UCSD-AML1 (cell line): ENCODE measurements around the gene TRIB2.

Experiments
- DNase-seq: peaks from one replicate; lab custom pipeline; 2025; ENCODE audit not compliant: unreplicated experiment; lab: John Stamatoyannopoulos, UW

Gene TRIB2

DNA sequence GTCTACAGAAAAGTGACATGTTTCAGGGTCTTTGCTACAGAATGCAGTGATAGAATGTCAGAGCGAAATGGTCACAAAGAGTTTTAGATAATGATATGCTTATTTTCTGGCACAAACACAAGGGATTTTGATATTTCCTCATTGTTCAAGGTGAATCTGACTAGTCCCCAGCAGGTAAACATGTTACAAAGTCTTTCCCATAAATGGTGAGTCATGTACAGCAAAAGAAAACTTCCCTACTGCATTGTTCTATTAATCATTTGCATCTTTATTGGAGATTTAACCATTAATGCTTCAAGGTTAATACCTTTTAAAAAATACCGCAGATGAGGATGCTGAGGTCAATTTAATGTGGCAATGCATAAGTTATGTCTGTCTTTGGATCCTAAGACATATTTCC is 19.1 kb upstream of the TRIB2 start:
- no peak for DNase-seq

DNA sequence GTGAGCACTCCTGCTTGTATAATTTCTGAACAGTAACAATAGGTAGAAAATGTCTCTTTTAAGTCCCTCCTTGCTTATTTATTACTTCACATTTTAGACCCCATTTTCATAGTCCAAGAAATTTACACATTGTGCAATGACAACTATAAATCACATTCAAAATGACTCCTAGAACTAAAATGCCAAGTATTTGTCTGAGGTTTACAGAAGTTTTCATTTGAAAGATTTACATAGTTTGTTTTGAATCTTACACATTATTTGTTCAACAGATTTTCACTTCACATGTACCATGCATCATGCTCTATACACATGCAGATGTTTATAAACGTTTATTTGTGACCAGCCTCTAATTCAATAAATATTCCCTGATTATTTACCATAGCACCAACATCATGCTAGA is 15.7 kb upstream of the TRIB2 start:
- DNase-seq = no peak

GRCh38 chr2:12701786-12702167 is 15.0 kb upstream of the TRIB2 start:
- DNase-seq = no peak

DNA sequence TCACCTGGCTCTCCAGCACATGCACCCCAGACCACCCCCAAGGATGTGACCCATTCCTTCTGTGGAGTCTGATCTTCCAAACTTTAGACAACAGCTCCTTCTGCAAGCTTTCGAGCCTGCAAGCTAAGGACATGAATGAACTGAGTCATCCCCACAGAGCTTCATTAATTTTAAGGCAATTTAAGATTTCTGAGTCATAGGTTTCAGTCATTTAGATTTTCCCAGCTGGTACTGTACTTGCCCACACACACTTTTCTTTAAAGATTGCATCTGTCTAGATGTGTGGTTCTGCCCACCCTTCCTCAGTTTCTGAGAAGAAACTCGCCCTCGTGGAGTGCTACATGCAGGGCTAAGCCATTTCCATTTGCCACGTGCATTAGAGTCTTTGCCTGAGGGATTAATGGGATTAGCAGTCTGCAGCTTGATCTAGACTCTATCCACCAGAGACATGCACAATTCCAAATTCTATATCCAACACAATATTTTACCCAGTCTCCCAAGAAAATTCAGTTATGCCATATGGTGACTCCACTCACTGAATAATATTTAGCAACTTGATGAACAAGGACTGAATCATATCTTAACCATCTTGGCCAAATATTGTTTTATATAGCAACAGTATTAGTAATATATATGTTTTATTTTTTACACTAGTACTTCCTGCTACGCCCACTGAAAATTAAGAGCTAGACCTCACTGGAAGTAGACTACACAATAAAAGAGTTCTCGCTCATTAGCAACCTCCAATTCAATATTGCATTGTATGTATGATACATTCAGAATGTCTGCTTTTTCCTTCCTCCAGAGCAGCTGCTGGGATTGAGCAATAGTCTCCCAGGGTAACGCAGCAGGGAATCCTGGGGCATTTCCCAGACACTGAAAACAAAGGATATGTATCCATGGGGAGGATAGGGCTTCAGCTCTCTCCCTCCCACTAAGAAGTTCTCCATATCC is 14.3 kb upstream of the TRIB2 start:
- DNase-seq = no peak

DNA sequence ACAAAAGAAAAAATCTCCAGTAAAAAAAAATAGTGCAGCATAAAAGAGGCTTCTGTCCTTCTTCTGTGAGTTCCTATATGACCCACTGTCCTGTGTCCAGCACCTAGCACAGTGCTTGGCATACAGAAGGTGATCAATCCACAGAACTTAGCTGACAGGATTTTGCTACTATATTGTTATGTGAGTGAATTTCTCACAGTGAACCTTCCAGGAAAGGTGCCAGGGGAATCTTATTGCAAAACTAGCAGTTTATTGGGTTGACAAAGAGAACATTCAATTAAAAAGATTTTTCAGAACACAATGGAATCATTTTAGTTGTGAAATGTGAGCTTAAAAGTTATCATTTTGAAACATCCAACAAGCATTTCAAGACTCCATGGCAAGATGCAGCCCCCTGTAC is 12.4 kb upstream of the TRIB2 start:
- DNase-seq = no peak

GRCh38 chr2:12705230-12705629 is 11.5 kb upstream of the TRIB2 start:
- DNase-seq = no peak

DNA sequence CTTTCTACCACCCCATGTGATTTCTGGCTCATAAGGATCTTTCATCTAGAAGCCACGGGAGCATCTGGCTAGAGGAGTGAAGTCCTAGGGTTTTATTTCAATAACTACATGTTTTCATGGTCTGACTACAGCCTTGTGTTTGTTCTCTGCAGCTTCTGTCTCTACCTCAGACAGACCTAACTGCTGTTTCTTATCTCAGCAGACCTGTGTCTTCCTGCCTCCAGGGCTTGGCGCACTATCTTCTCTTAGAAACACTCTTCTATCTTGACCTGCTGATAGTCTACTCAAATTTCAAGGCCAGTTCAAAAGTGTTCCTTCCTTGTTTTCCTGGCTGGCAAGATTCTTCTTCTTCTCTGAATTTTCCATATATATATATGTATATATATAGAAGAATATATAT is 11.0 kb upstream of the TRIB2 start:
- no peak for DNase-seq

DNA sequence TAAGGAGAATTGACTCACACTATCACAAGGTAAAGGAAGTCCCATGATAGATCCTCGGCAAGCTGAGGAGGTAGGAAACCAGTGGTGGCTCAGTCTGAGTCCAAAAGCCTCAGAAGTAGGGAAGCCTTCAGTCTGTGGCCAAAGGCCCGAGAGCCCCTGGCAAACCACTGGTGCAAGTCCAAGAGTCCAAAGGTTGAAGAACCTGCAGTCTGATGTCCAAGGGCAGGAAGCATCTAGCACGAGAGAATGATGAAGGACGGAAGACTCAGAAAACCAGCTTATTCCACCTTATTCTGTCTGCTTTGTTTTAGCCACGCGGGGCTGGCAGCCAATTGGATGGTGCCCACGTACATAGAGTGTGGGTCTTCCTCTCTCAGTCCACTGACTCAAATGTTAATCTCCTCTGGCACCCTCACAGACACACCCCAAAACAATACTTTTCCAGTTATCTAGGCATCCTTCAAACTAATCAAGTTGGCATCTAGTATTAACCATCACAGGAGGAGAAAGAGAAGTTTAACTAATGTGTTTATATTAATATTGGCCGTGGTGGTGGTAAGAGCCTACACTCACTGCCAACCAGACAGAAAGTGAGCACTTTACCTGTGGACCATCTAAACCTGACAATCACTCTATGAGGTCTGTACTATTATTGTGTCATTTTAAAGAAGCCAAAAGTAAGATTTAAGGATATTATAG is 8.1 kb upstream of the TRIB2 start:
- no peak for DNase-seq

- DNase-seq = no peak
Measured at GRCh38 chr2:12709207-12709522, 7.6 kb upstream of the TRIB2 start.

GRCh38 chr2:12710301-12710700 is 6.4 kb upstream of the TRIB2 start:
- DNase-seq = no peak

GRCh38 chr2:12711339-12711738 is 5.4 kb upstream of the TRIB2 start:
- no peak for DNase-seq

DNA sequence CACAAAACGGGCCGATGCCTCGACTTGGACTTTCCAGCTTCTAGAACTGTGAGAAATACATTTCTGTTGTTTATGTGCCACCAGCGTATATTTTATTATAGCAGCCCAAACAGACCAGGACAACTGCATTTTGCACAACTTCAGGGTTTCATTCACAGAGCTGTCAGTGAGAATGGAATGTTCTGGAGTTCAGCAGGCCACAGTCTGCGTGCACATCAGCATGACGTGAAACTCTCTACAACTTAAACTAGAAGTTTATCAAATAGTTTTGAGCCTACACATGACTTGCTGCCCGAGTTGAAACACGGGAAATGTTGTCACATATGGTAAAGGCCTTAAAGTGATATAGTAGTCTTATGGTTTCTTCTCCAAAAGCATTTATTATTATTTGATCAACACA is 3.9 kb upstream of the TRIB2 start:
- no peak for DNase-seq

DNA sequence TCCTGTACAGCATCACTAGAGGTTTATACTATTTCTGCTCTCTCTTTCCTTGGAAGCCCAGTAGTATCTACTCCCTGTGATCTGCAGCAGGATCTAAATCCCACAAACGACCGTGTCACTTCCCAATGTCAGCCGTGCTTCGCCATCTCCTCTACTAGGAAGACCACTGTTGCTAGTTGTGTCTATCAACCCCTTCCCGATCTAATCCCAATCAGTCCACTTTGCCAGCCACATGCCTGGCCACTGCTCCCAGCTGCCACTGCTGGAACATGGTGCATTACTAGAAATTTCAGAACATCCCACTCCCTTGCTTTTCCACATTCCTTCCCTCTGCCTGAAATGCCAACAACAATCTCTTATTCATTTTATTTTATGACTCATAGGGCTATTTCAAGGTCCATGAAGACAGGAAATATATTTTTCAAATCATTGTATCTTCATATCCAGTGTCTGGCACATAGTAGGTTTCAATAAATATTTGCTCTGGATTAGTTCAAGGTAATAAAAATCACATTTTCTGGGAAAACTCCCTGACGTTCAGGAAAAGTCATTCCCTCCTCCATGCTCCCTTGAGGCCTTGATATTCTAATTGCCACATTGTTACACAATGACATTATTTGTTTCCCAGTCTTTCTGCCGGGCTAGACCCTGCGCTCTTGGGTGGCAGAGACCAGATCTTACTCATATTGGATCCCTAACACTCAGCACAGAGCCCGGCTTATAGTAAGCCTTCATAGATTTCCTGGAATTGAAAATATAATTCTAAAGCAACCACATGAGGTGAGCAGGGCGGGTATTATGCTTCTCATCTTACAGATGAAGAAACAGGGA is 2.1 kb upstream of the TRIB2 start:
- DNase-seq = no peak

- DNase-seq = no peak
Measured at GRCh38 chr2:12715258-12716031, 1.3 kb upstream of the TRIB2 start.

DNA sequence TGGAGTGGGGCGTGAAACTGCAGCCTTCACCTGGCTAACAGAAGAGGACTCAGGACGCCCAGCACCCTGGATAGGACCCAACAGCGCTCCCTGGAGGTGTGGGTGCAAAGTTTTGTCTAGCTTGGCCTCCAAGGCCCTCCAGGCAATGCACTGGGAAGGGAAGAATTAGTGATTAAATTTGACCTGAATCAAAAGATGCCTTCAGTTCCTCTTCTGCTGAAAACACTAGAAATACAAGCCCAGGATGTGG is 779 bp upstream of the TRIB2 start:
- DNase-seq = peak; percentile 67

GRCh38 chr2:12717191-12718014 is 667 bp downstream of the TRIB2 start:
- DNase-seq = peak; percentile 34

- DNase-seq = no peak
Measured at GRCh38 chr2:12718015-12718671, 1.4 kb downstream of the TRIB2 start.

GRCh38 chr2:12718711-12719399 is 2.1 kb downstream of the TRIB2 start:
- DNase-seq = no peak
